Measurements from ENCODE around the gene ESYT1. TPM values are rescaled to one million over a fixed set of nuclear protein-coding genes. Genes with fewer than 3 reads are reported as not detected.

Gene ESYT1
- total and polyA plus RNA-seq, 10 of the 15 experiments (the other 5 are each of a cell fraction or from before 2014, with no cell fraction given), result 47.5 to 120 (median 87.1) TPM

- no peak for TF ChIP-seq FOS (IDR thresholded peaks at IDR 0.05; ENCODE audit: borderline replicate concordance, extremely low read depth, insufficient read length)
- TF ChIP-seq HDGF (IDR thresholded peaks at IDR 0.05), result peak; percentile 95
- no peak for TF ChIP-seq RELA (IDR thresholded peaks at IDR 0.05; ENCODE audit: borderline replicate concordance, partially characterized antibody)
- TF ChIP-seq IKZF1 (conservative IDR thresholded peaks at IDR 0.05), result peak; percentile 69
- peak; percentile 93 for TF ChIP-seq SMAD1 (IDR thresholded peaks at IDR 0.05; ENCODE audit: low read depth, partially characterized antibody)
- TF ChIP-seq SMC3 (IDR thresholded peaks at IDR 0.05; ENCODE audit: borderline replicate concordance, low read length), result no peak
- no peak for TF ChIP-seq BRCA1 (IDR thresholded peaks at IDR 0.05; ENCODE audit: low read depth, low read length)
- TF ChIP-seq CHD4 (IDR thresholded peaks at IDR 0.05), result no peak
- no peak for TF ChIP-seq ZNF274 (IDR thresholded peaks at IDR 0.05; ENCODE audit: insufficient read depth, insufficient read length)
- TF ChIP-seq KDM1A (IDR thresholded peaks at IDR 0.05; ENCODE audit: borderline replicate concordance), result no peak
- no peak for TF ChIP-seq YBX1 (IDR thresholded peaks at IDR 0.05)
- TF ChIP-seq HDAC2 (IDR thresholded peaks at IDR 0.05), result no peak
- TF ChIP-seq ZBED1 (IDR thresholded peaks at IDR 0.05; ENCODE audit: borderline replicate concordance), result peak; percentile 24; the same call in 1 of the 2 replicates
- TF ChIP-seq MTA2 (IDR thresholded peaks at IDR 0.05; ENCODE audit: low read depth), result peak; percentile 63
- TF ChIP-seq SMAD5 (IDR thresholded peaks at IDR 0.05; ENCODE audit: low read depth), result peak; percentile 97
- no peak for TF ChIP-seq CBX5 (IDR thresholded peaks at IDR 0.05; ENCODE audit: low read depth)
- peak; percentile 73 for TF ChIP-seq RELB (IDR thresholded peaks at IDR 0.05; ENCODE audit: low read depth)
- TF ChIP-seq, protein P1, sequence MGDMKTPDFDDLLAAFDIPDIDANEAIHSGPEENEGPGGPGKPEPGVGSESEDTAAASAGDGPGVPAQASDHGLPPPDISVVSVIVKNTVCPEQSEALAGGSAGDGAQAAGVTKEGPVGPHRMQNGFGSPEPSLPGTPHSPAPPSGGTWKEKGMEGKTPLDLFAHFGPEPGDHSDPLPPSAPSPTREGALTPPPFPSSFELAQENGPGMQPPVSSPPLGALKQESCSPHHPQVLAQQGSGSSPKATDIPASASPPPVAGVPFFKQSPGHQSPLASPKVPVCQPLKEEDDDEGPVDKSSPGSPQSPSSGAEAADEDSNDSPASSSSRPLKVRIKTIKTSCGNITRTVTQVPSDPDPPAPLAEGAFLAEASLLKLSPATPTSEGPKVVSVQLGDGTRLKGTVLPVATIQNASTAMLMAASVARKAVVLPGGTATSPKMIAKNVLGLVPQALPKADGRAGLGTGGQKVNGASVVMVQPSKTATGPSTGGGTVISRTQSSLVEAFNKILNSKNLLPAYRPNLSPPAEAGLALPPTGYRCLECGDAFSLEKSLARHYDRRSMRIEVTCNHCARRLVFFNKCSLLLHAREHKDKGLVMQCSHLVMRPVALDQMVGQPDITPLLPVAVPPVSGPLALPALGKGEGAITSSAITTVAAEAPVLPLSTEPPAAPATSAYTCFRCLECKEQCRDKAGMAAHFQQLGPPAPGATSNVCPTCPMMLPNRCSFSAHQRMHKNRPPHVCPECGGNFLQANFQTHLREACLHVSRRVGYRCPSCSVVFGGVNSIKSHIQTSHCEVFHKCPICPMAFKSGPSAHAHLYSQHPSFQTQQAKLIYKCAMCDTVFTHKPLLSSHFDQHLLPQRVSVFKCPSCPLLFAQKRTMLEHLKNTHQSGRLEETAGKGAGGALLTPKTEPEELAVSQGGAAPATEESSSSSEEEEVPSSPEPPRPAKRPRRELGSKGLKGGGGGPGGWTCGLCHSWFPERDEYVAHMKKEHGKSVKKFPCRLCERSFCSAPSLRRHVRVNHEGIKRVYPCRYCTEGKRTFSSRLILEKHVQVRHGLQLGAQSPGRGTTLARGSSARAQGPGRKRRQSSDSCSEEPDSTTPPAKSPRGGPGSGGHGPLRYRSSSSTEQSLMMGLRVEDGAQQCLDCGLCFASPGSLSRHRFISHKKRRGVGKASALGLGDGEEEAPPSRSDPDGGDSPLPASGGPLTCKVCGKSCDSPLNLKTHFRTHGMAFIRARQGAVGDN (IDR thresholded peaks at IDR 0.05), result peak; percentile 88
- TF ChIP-seq POLR2A (IDR thresholded peaks at IDR 0.05; ENCODE audit: low read depth, low read length), result peak; percentile 99
- 0 out of 2 replicates have a peak, but pooled peaks have one; percentile 25 for TF ChIP-seq ZBTB33 (IDR thresholded peaks at IDR 0.05)
- no peak for TF ChIP-seq SIX5 (IDR thresholded peaks at IDR 0.05; ENCODE audit: low read depth, low read length, severe bottlenecking)
- TF ChIP-seq CHD2 (IDR thresholded peaks at IDR 0.05; ENCODE audit: borderline replicate concordance, low read depth, low read length), result no peak; the same call in 1 of the 2 replicates
These were observed 30.2 kb downstream of the ESYT1 start, which contains the start of gene MYL6 (continued) for GRCh38 chr12:56158029-56158925.
